CD4-positive, alpha-beta T cell treated with Interleukin-4 for 4 hours (primary cell): ENCODE results near the gene AIP.

ENCODE experiments used
- DNase-seq: peaks from one replicate; pipeline ENCODE4 v3.0.0-alpha.2; 2020

Gene AIP

DNA sequence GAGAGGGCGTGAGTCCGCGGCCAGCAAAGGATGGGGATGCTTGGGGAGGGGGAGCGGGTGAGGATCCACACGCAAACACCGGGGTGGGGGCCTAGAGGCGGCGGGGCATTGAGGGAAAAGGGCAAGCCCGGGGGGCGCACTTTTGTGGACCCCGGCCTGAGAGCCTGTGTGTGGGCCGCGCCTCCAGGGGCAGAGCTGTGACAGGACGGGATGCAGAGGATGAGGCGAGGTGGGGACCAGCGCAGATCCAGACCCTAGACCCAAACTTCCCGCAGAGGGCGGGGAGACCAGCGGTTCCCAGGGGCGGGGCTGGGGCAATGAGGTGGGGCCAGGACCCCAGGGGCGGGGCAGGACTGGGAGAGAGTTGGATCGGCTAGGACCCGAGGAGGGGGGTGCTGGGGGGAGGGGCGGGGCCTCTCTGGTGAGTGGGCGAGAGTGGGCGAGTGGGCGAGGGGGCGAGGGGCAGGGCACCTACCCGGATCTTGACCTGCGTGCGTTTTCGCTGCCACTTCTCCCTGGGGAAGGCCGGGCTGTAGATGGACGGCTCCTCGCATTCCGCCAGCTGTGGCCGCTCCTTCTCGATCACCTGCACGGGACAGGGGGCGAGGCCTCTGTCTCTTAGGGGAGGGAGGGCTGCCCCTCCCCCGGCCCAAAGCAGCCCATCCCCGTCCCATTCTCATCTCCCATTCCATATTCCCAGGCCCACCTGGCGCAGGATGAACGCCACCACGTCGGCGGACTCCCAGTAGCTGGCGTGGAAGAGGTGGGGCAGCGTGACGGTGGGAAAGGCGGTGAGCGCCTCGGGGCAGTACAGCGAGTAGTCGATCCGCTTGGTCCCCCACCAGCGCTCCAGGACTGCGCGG, 11.8 kb downstream of the AIP start:
- DNase-seq, result no peak

DNA sequence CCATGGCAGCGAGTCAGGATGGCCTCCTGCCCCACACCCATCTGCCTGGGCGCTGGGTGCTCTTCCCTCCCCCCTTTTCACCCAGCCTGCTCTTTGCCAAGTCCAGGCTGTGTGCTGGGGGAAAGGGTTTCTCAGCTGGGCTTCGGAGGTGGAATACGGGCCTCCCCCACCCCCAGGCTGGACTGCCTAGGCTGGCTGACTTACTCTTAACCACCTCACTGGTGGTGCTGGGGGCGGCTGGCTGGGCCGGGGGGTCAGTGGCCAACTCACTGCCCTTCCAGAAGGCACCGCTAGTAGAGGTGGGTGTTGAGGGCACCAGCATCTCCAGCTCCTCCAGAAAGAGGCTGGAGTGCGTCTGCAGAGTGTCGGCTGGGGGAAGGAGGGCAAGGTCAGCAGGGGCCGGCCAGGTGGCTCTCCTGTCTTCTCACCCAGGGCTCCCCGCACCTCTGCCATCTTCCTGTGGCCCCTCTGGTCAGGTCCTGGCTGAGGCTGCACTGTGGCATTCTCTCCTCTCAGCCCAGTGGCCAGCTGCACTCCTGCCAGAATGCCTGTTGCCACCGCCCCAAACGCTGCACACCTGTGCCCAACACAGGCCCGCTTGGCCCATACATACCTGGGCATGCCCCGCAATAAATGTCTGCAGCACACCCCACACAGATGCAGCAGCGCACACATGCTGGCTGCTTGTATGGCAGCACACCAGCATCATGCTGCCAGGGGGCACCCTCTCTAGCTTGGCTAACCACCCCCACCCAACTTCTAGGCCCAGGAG, 12.6 kb downstream of the AIP start:
- DNase-seq, result no peak

DNA sequence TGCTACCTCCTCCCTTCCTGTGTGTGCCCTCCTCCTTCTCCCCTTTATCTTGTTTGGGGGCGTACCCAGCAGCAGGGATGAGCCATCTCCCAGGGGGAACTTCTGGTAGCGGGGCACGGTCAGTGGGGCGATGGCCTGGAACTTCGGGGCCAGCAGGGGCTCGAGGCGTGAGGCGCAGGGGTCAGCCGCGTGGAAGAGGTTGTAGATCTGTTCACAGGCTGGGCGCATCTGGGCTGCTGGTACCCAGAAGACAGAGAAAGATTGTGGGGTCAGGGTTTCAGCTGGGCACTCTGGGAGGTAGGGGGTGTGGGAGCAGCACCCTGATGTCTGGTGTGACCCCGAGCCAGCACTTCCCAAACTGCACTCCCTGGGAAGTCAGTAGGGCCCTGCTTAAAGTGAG, 13.3 kb downstream of the AIP start:
- no peak for DNase-seq

DNA sequence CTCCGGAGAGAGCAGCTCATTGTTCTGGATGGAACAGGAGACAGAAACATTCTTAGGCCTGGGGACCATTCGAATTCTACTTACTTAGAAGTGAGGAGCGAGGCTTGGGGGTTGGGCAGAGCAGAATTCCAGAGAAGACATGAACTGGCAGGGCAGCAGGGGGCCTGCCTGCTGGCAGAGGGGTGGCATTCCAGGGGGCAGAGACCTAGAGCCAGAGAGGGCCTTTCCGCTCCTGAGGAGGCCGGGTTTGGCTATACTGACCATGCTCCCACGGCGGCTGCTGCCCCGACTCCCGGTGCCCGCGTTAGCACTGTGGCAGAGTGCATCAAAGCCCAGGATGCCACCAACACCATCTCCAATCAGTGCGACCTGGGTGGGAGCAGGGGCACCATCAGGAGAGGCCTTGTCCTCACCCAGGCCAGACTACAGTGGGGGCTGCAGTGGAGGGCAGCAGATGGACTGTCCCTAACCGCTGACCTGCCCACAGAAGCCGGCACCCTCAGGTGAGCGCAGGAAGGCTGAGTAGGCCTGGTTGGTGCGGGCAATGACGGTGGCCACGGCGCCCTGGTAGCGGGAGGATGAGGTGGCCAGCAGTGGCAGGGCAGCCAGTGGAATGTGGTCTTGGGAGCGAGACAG, 14.9 kb downstream of the AIP start:
- no peak for DNase-seq

DNA sequence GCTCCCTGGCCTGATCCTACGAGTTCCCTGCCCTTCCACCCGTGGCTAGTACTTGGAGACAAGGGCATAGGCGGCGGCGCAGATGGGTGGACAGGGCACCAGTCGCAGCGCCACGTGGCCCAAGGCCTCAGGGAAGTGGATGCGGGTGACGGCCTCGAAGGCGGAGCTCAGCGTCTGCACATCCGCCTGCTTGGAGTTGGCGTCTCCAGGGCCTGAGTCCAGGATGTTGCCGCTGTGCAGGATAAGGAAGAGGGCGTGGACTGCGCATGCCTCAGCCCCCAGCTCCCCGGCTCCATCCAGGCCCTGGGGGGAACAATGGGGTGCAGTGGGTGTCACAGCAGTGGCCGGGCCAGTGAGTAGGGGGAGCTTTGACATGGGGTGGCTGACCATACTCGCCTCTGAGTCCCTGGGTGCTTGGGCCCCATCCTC, 15.7 kb downstream of the AIP start:
- no peak for DNase-seq

DNA sequence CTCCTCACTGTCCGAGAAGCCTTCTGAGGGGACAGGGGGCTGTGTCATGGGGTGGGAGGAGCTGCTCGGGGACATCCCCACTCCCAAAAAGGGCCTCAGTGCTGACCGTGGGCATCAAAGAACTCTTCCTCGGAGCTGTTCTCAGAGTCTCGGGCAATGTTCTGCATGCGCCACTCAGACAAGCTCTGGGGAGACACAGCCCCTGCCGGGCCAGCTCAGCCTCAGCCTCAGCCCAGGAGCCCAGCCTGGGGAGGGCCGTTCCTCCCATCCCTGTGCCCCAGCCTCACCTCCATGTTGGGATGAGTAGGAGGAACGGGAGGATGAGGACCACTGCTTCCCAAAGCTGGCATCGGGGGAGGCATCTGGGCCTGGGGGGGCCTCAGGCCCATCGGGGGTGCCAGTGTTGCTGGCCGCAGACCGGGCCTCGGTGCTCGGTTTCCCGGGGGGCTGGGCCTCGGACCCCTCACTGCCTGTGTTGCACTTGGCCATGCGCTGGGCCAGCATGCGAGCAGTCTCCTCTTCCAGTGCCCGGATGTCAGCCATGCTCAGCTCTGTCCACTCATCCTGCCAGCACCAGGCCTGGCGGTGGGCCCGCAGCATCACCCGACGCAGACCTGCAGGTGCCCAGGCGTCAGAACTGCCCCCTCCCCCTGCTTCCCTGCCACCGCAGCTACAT, 17.1 kb downstream of the AIP start:
- no peak for DNase-seq

DNA sequence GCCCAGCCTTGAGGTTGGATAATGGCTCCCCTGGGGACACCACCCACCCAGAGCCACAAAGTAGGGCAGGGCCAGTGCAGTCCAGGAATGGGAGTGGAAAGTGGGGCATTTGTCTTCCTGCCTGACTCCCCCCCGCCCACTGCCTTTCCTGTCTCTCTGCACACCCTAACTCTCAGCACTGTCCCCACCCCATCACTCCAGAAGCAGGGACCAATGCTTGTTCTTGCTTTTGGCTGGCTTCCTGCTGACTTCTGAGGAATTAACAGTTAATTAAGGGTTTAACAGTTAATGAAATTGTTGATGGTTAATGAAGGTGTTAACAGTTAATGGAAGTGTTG, 17.6 kb downstream of the AIP start:
- no peak for DNase-seq

DNA sequence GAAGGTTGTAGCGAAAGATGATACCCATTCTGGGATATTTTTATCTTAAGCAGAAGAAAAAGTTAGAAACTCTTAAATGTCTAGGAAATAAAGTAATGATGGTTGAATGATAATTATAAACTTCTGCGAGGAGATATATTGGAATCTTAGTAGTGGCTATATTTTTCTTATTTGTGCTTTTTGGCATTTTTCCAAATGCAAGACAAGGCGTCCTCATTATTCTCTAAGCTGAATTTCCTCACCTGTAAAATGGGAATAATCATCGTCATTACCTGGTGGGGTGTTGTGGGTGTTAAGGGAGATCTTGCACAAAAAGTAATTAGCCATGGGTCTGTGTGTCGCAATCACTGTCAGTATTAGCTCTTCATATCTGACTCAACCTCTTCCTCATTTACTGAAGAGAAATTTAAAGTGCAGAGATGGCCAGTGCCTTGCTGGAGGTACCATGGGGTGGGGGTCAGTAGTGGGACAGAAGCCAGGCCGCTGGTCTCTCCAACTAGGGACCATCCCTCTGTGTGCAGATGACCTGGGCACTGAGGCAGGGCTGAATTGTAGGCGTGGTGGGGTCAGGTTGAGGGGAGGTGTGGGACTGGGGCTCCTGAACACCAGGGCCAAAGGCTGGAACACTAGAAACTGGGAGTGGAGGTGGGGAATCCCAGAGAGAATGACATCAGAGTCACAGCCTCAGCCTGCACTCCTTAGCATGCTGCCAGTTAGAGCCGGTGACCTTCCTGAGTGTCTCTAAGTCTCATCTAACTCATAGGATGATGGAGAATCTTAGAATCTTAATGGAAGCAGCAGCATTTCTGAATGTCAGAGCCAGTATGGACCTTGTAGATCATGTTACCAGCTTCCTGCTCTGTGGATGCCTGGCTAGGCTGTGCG, 18.2 kb downstream of the AIP start:
- DNase-seq, result no peak

DNA sequence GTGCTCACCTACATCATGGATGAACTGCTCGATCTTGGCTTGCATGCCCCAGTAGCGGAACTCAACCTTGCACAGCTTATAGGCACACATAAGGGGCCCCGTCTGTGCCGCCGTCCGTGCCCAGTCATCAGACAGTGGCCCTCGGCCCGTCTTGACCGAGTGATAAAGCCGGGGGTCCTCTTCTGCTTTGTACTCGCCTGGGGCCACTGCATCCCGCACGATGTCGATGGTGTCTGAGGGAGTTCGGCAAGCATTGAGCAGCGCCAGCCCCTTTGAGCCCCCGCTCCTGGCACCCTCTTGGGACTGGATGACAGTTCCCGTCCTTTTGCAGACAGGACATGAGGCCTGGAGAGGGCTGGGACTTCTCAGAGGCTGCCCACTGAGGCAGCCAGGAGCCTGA, 19.0 kb downstream of the AIP start:
- no peak for DNase-seq

DNA sequence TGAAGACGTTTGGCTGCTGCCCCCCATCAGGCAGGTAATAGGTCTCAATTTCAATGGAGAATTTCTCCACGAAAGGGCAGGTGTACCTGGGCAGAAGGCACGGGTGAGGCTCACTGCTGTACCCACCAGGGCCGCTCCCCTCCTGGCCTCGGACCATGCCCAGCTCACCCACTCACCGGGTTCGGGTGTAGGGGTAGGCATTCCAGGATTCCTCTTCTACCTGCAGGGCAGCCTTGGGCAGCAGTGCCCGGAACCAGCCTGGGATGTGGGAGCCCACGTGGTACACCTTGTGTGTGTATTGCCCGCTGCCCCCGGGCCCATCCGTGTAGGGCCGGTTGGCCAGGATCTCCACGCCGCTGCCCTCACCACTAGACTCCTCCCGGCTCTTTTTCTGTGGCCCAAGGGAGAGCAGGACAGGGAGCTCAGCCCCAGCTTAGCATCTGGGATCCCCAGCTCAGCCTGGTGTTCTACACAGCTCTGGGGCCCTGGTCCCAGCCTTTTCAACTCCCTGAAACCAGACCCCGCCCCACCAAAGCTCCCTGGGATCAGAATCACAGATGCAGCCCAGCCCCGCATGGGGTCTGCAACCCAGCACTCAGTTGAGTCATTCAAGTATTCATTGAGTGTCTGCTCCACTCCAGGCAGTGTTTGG, 19.6 kb downstream of the AIP start:
- no peak for DNase-seq

DNA sequence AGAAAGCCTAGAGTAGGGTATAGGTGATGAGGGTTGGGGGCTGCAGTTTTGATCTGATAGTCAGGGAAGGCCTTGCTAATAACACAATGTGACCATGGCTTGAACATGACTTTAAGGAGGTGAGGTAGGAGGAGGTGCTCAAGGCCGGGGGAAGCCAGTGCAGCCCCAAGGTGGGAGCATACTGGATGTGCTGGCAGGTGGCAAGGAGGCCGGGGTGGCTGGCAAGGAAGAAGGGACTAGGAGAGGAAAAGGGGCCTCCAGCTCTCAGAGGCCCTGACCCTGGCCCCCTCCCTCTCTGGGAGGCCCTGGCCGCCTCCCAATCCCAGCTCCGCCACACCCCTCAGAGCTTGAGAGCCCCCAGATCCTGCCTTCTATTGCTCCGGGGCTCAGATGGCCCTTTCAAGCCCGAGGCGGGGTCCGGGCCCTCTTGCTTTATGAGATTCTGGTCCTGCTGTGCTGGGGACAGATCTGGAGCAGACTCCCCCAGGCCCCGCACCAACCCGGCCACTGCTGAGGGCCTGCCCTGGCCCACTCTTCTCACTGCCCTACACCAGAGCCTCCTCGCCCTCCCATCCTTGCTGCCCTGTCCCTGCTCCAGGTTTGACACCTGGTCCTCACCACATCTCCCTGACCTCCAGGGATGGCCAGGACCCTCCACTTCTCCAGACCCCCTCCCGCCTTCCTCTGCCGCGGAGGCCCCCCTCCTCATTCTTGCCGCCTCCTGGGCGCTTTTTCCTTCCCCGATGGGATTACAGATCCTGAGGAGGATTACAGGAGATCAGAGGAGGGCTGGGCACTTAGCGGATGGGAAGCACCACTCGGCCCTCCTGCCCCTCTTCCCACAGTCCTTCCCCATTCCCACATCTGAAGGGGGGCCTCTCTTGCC, 20.5 kb downstream of the AIP start:
- no peak for DNase-seq

DNA sequence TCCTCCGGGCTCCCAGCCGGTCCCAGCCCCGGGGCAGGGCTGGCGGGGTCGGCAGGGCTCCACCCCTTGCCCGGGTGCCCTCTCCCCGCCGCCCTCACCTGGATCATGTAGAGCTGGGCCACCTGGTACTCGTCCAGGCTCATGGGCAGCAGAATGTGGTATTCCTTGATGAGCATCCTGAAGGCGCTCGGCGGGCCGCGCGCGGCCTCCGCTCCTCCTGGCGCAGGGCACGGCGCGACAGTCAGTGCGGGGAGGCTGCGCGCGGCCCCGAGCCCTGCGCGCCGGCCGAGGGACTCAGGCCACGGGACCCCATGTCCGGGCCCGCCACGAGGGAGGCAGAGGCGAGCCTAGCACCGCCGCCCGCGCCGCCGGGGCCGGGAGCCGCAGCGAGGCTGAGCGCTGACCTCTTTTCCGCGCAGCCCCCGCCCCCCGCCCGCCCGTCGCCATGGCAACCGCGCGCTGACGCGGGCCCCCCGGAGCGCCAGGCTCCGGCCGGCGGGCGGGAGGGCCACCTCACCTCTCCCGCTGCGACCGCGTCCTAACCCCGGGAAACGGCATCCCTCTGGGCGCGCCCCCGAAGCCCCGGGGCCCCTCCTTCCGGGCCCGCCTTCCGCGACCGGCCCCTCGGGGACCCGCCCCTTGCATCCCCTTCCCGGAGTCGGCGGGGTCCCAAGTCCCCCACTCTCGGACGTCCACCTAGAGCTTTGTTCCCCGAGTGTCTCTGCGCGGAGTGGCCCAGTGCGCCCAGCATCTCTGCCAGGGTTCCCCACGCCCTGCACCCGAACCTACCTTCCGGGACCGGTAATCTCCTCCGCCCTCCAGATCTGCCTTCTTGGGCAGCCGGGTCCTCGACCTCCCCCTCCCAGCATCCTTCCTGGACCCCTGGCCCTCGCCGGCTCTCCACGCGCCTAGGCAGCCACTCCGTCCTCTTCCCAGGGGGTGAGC, 21.5 kb downstream of the AIP start:
- DNase-seq, result no peak

DNA sequence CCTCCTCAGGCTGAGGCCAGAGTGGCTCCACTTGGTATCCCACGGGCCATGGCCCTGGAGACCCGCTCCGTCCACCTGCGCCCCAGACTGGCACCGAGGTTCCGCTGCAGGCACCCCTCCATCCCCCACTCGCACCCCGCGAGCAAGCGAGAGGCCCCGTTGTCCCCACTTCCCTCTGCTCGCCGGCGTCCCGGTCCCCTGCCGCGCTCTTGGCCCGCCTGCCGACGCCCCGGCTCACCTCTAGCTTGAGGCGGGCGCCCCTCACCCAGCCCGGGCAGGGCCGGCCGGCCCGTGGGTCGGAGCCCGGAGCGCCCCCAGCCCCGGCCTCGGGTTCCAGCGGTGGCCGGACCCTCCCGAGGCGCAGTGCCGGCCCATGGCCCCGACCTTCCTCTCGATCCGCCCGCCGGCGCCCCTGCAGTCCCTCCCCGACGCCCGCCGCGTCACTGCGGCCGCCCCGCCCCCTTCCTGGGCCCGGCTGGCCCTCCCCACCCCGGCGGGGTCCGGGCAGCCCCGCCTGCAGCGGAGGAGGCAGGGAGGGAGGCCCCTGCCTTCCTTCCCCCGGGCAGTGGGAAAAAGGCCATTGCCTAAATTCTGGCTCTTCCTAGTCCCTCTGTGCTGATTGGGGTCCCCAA, 22.2 kb downstream of the AIP start, which contains the start of gene PITPNM1:
TSS of gene PITPNM1 (minus strand) at position 414 of the 632 bp plus-strand sequence. CDS start 1,183 bp downstream, outside the sequence.
- DNase-seq, result peak; percentile 56

DNA sequence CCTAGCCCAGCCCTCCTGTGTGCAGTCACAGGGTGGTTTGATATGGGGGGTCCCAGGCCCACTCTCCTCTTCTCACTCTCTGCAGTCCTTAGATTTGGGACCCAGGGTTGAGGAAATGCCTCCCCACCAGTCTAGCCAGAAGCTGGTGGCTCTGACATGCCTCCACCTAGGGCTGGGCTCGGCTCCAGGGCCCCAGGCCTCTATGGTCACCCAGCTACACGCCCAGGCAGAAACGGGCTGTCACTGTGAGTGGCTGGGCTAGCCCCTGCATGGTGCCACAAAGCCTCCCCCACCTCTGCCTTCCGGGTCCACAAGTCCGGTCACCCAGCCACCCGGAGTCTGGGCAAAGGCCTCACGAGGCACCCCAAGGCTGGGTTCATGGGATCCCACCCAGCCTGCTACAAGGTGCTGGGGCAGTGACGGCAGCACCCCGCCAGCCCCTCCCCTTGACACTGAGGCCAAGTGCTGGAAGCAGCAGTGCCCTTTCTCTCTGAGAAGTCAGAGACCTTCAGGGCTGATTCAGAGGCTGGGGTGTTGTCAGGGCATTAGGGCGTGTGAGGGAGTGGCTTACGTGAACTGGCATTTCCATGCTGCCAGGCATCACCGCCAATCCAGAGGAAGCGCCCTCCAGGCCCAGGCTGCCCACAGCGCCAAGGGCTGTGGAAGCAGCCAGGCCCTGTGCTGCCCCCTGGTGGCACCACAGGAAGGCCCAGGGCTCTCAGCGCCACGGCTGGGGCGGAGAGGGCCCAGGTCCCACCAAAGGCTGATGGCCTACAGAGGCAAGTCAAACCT, 23.0 kb downstream of the AIP start:
- peak; percentile 93 for DNase-seq

DNA sequence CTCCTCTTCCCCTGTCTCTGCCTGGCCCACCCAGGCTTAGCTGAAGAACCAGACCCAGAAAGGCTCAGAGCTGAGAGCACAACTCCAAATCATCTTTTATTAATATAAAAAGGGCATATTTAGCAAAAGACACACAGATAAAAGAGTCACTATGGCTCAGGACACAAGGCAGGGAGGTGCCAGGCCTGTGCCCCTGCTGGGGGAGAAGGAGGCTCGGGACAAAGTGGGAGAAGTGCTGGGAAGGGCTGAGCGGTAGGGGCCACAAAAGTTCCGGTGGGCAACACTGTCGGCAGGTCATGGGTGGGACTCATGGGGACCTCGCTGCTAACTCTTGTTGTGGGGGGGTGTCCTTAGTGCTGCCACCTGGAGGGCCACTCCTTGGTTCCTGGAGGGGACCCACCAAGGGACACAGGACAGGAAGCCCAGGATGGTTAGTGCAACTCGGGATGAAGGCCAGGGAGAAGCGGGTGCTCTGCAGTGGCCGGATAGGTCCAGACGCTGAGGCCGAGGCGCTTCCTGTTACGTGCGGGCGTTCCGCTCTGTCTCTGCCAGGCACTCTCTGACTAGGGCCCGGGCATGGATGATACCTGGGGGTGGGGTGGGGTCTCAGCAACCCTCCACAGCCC, 23.7 kb downstream of the AIP start:
- no peak for DNase-seq

DNA sequence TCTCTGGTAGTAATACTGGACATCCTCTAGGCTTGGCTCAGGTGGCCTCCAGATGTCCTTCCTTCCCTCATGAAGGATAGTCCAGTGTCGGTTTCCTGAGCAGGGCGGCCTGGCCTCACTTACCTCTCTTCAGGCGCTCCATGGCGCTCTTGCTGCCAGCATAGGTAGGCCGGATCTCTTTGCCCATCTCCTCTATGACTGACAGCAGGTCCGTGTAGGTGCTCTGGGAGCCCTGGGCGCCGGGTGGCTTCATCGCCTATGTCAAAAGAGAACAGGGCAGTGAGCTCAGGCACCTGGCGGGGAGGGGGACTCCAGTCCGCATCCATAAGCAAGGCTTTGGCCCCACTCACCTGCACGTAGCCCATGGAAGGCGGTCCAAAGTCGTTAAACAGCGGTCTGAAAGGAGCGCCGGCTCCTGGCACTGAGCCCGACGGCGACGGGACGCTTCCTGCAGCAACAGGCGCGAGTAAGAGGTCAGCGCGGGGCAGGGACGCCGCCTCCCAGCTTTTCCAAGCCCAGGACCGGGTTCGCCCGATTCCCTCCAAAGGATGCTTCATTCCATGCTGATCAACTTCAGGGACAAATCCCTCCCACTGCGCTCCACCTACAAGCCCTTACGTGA, 24.5 kb downstream of the AIP start:
- no peak for DNase-seq
